Mesenchymal stem cell (in vitro differentiated cells and primary cell): Measurements from ENCODE around the gene WWOX.

Source experiments
- DNase-seq: peaks from one replicate; pipeline ENCODE4 v3.0.0-alpha.2; 2013
- H2AFZ ChIP-seq: one replicate; pipeline ENCODE4 v1.6.1; 2013; ENCODE audit warnings: low read depth, mild to moderate bottlenecking, control low read depth, inconsistent platforms, low read length, moderate library complexity
- H2AK5ac ChIP-seq: 2 replicates; pipeline ENCODE4 v1.6.1; 2013; ENCODE audit warnings: low read length, moderate library complexity, mild to moderate bottlenecking, inconsistent platforms; ENCODE audit not compliant: severe bottlenecking
- H2BK120ac ChIP-seq: one replicate; pipeline ENCODE4 v1.6.1; 2013; ENCODE audit warnings: low read depth, mild to moderate bottlenecking, inconsistent platforms, low read length, moderate library complexity
- H2BK12ac ChIP-seq, 2 experiments: one replicate each; pipeline ENCODE4 v1.6.1; 2013; ENCODE audit warnings: inconsistent platforms in 2 of 2, low read length in 2 of 2, mild to moderate bottlenecking in 2 of 2, moderate library complexity in 2 of 2, control low read depth in 1 of 2
- H2BK15ac ChIP-seq: one replicate; pipeline ENCODE4 v1.6.1; 2013; ENCODE audit warnings: mild to moderate bottlenecking, low read depth, inconsistent platforms; ENCODE audit not compliant: poor library complexity, severe bottlenecking
- H2BK5ac ChIP-seq: 2 replicates; pipeline ENCODE4 v1.6.1; 2013; ENCODE audit warnings: low read depth, mild to moderate bottlenecking, low read length, control low read depth, inconsistent platforms; ENCODE audit not compliant: poor library complexity, severe bottlenecking
- H3K14ac ChIP-seq, 2 experiments: one replicate each; pipeline ENCODE4 v1.6.1; 2013; ENCODE audit warnings: inconsistent platforms in 2 of 2, low read length in 2 of 2, control low read depth in 1 of 2, mild to moderate bottlenecking in 1 of 2, moderate library complexity in 1 of 2
- H3K18ac ChIP-seq, 2 experiments: one replicate each; pipeline ENCODE4 v1.6.1; 2013; ENCODE audit warnings: inconsistent platforms in 2 of 2, low read length in 2 of 2, control low read depth in 1 of 2, low read depth in 1 of 2, mild to moderate bottlenecking in 1 of 2
- H3K23ac ChIP-seq, 2 experiments: one replicate each; pipeline ENCODE4 v1.6.1; 2013; ENCODE audit warnings: inconsistent platforms in 2 of 2, low read length in 2 of 2, mild to moderate bottlenecking in 2 of 2, moderate library complexity in 2 of 2, control low read depth in 1 of 2
- H3K27ac ChIP-seq: 2 replicates; pipeline ENCODE4 v1.5.1; 2013; ENCODE audit warnings: mild to moderate bottlenecking, moderate library complexity, low read length, control low read depth, inconsistent platforms; ENCODE audit not compliant: poor library complexity, severe bottlenecking
- H3K27me3 ChIP-seq, 2 experiments: 2 replicates each; pipeline versions ENCODE4 v1.6.1 to v1.7.0; 2013; ENCODE audit warnings: low read length in 2 of 2, mild to moderate bottlenecking in 2 of 2, moderate library complexity in 2 of 2, control low read depth in 1 of 2, inconsistent platforms in 1 of 2; ENCODE audit not compliant: control insufficient read depth in 1 of 2, insufficient read depth in 1 of 2
- H3K36me3 ChIP-seq, 2 experiments: 2 replicates each; pipeline versions ENCODE4 v1.6.1 to v1.7.0; 2013; ENCODE audit warnings: low read length in 2 of 2, control low read depth in 1 of 2, inconsistent platforms in 1 of 2, low read depth in 1 of 2, mild to moderate bottlenecking in 1 of 2; ENCODE audit not compliant: insufficient read depth in 2 of 2, control insufficient read depth in 1 of 2
- H3K4ac ChIP-seq, 2 experiments: one replicate each; pipeline ENCODE4 v1.6.1; 2013; ENCODE audit warnings: inconsistent platforms in 2 of 2, low read length in 2 of 2, mild to moderate bottlenecking in 2 of 2, moderate library complexity in 2 of 2, control low read depth in 1 of 2, low read depth in 1 of 2
- H3K4me1 ChIP-seq: 2 replicates; pipeline ENCODE4 v1.6.1; 2013; ENCODE audit warnings: low read depth, low read length, control low read depth; ENCODE audit not compliant: control insufficient read depth, insufficient read depth
- H3K4me2 ChIP-seq: 2 replicates; pipeline ENCODE4 v1.6.1; 2013; ENCODE audit warnings: low read length, mild to moderate bottlenecking, inconsistent platforms; ENCODE audit not compliant: poor library complexity, severe bottlenecking
- H3K4me3 ChIP-seq, 2 experiments: 2 replicates each; pipeline versions ENCODE4 v1.5.1 to v1.7.0; 2013; ENCODE audit warnings: low read length in 2 of 2, mild to moderate bottlenecking in 2 of 2, control low read depth in 1 of 2, low read depth in 1 of 2; ENCODE audit not compliant: insufficient read depth in 1 of 2
- H3K79me1 ChIP-seq: replicated peaks from 2 replicates; pipeline ENCODE4 v1.6.1; 2013; ENCODE audit warnings: mild to moderate bottlenecking, control low read depth, low read length, inconsistent platforms; ENCODE audit not compliant: poor library complexity, severe bottlenecking
- H3K9ac ChIP-seq: 2 replicates; pipeline ENCODE4 v1.7.0; 2013; ENCODE audit warnings: mild to moderate bottlenecking, low read length, moderate library complexity
- H3K9me3 ChIP-seq: 2 replicates; pipeline ENCODE4 v1.7.0; 2013; ENCODE audit warnings: mild to moderate bottlenecking, low read length; ENCODE audit not compliant: control insufficient read depth
- H4K8ac ChIP-seq: one replicate; pipeline ENCODE4 v1.6.1; 2013; ENCODE audit warnings: inconsistent platforms, mild to moderate bottlenecking, low read length, moderate library complexity
- H4K91ac ChIP-seq: one replicate; pipeline ENCODE4 v1.6.1; 2013; ENCODE audit warnings: mild to moderate bottlenecking, low read length, inconsistent platforms
- WGBS: methylation state at CpG from one replicate; pipeline ENCODE4 v1.1.7; 2013; ENCODE audit warnings: mixed read lengths; 5-methylcytosine and 5-hydroxymethylcytosine counted together

WWOX gene

DNA sequence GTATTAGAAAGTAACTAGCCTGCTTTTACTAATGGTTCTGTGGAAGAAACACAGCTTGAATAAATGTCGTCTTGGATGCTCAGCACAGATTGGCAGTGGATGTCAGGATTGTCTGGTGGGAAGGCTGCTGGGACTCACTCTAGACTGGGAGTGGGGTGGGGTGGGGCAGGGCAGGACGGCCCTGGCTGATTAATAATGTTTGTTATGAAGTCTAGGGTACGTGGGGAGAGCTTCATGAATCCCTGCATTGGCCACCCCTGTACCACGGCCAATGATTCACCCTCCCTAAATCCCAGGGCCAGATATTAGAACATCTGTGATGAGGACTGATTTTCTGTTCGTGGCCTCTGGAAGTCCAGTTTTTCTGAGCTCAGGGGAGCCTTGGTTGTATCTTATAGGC, 421.0 kb downstream of the WWOX start:
- H3K18ac ChIP-seq, result no peak overlapping the region
- no peak overlapping the region for H2BK5ac ChIP-seq
- no peak overlapping the region for H3K4ac ChIP-seq
- no peak overlapping the region for H3K4me3 ChIP-seq
- WGBS, result 98% methylated on average over 3 of the region's 5 CpGs
- no peak overlapping the region for H2BK15ac ChIP-seq
- peaks cover 4% of the 10 kb centered on the region for H3K4me1 ChIP-seq
- no peak overlapping the region for H2AFZ ChIP-seq
- DNase-seq, result no peak
- no peak overlapping the region for H3K4me2 ChIP-seq
- no peak overlapping the region for H3K27ac ChIP-seq
- H3K79me1 ChIP-seq, result no peaks in the 10 kb centered on the region
- H2BK120ac ChIP-seq, result no peak overlapping the region
- no peak overlapping the region for H3K14ac ChIP-seq
- H3K9me3 ChIP-seq, result no peaks in the 10 kb centered on the region
- H3K27me3 ChIP-seq, result no peaks in the 10 kb centered on the region
- no peak overlapping the region for H2AK5ac ChIP-seq
- no peaks in the 10 kb centered on the region for H3K36me3 ChIP-seq
- H3K9ac ChIP-seq, result no peak overlapping the region
- no peak overlapping the region for H3K23ac ChIP-seq
- no peak overlapping the region for H4K91ac ChIP-seq
- H2BK12ac ChIP-seq, result no peak overlapping the region
- H4K8ac ChIP-seq, result no peak overlapping the region

DNA sequence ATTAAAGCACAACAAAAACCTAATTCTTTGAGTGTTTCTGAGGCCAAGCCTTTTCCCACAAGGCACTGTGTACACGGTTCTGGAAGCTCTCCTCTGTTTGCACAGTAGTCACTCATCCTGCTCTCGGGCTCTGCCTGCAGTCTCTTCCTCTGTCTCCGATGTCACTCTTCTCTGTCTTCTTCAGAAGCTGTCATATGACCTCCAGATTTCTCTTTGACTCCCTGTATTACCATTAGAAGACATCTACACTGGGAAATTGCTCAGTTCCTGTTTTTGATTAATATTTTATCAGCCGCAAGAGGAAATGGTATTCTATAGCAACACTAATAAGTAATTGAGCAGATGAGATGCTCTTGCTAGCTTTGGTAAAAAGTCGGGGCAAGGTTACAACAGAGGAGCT, 422.9 kb downstream of the WWOX start:
- Histone ChIP-seq H3K23ac (no peak overlapping the region), H3K4me1 (peaks cover 4% of the 10 kb centered on the region), H3K4ac (no peak overlapping the region), H3K4me3 (no peak overlapping the region), H3K9me3 (no peaks in the 10 kb centered on the region), H3K27me3 (no peaks in the 10 kb centered on the region), H3K27ac (no peak overlapping the region), H3K36me3 (no peaks in the 10 kb centered on the region), H2BK5ac (no peak overlapping the region), H2BK12ac (no peak overlapping the region), H2BK120ac (no peak overlapping the region), H4K8ac (no peak overlapping the region), H4K91ac (no peak overlapping the region), H2AFZ (no peak overlapping the region), H3K18ac (no peak overlapping the region), H2AK5ac (no peak overlapping the region), H2BK15ac (no peak overlapping the region), H3K14ac (no peak overlapping the region), H3K79me1 (no peaks in the 10 kb centered on the region), H3K4me2 (no peak overlapping the region), H3K9ac (no peak overlapping the region)
- WGBS, result 75% methylated on average over 5 of the region's 5 CpGs
- DNase-seq, result no peak

DNA sequence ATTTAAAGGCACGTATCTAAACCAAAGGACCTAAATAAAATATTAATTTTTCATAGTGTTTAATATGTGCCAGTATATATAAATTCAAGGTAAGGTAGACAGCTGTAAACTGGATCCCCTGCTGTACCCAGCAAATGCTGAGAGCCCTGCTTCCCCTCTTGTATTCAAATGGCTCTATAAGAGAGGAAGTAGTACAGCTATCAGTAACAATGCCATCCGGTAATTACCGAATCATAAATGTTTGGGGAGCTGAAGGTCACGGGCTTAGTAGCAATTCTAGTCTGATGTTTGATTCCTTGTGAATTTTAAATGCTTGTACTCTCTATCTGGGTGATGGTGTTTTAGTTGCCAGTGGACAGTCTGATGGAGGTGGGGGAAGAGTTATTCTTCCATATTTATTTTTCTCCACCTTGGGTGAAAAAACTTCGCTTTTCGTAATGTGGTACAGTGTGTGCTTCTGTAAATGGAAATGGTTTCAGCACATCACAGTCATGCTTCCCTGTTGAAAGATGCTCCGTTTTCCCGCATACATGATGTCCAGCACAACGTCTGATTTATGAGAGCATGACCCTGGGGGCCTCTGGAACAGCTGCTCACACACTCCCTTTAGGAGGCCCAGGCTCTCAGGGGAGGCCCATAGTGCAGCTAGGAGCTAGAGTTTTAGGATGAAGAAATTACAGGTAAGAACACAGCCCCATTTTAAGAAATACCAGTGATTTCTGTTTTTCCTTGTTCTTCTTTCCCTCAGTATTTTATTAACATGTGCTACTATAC, 423.9 kb downstream of the WWOX start:
- Histone ChIP-seq H2BK5ac (no peak overlapping the region), H2BK120ac (no peak overlapping the region), H2BK15ac (no peak overlapping the region), H2AK5ac (no peak overlapping the region), H3K9me3 (no peaks in the 10 kb centered on the region), H2AFZ (no peak overlapping the region), H3K79me1 (no peaks in the 10 kb centered on the region), H3K9ac (no peak overlapping the region), H3K27me3 (no peaks in the 10 kb centered on the region), H3K4me1 (peaks cover 4% of the 10 kb centered on the region), H3K4me3 (no peak overlapping the region), H4K8ac (no peak overlapping the region), H3K14ac (no peak overlapping the region), H2BK12ac (no peak overlapping the region), H4K91ac (no peak overlapping the region), H3K4me2 (no peak overlapping the region), H3K4ac (no peak overlapping the region), H3K27ac (no peak overlapping the region), H3K36me3 (no peaks in the 10 kb centered on the region), H3K18ac (no peak overlapping the region), H3K23ac (no peak overlapping the region)
- DNase-seq, result peak; percentile 35
- 54% methylated on average over 8 of the region's 9 CpGs for WGBS

GRCh38 chr16:78524066-78524595, 424.7 kb downstream of the WWOX start:
- H3K14ac ChIP-seq, result no peak overlapping the region
- no peak overlapping the region for H2BK15ac ChIP-seq
- H2AK5ac ChIP-seq, result no peak overlapping the region
- peak; percentile 56 for DNase-seq
- H3K4ac ChIP-seq, result no peak overlapping the region
- H3K9ac ChIP-seq, result no peak overlapping the region
- H3K9me3 ChIP-seq, result no peaks in the 10 kb centered on the region
- H3K36me3 ChIP-seq, result no peaks in the 10 kb centered on the region
- H2BK120ac ChIP-seq, result no peak overlapping the region
- no peak overlapping the region for H3K18ac ChIP-seq
- H3K79me1 ChIP-seq, result no peaks in the 10 kb centered on the region
- H4K91ac ChIP-seq, result no peak overlapping the region
- no peak overlapping the region for H3K4me3 ChIP-seq
- WGBS, result 86% methylated on average over 3 of the region's 4 CpGs
- H3K4me2 ChIP-seq, result no peak overlapping the region
- peaks cover 4% of the 10 kb centered on the region for H3K4me1 ChIP-seq
- H2BK5ac ChIP-seq, result no peak overlapping the region
- H2AFZ ChIP-seq, result no peak overlapping the region
- H3K27me3 ChIP-seq, result no peaks in the 10 kb centered on the region
- H3K27ac ChIP-seq, result no peak overlapping the region
- no peak overlapping the region for H2BK12ac ChIP-seq
- H3K23ac ChIP-seq, result no peak overlapping the region
- H4K8ac ChIP-seq, result no peak overlapping the region
